IMR-90 (cell line): ENCODE measurements around the gene RPL35. TPM values are rescaled to one million over a fixed set of nuclear protein-coding genes. Genes with fewer than 3 reads are reported as not detected.

Experiments used
- ATAC-seq: fragments of 200-7000 bp; cut with Tn5 transposase; 2 replicates; pipeline ENCODE4 v1.9.1; 2020; ENCODE audit warnings: low read depth, mild to moderate bottlenecking, moderate library complexity
- BruUV-seq: library from RNA; stranded (reverse); fragments of 400-500 nt; replicated peaks from 2 replicates; lab custom pipeline; 2021; lab: Mats Ljungman, UMichigan
- CTCF ChIA-PET: fragments of 300-600 bp; formaldehyde crosslinking; extraction: SDS; loops from one replicate; lab custom pipeline; 2021; ENCODE audit warnings: antibody characterized with exemption; lab: Yijun Ruan, JAX
- POLR2A ChIA-PET: fragments of 300-600 bp; sonication (Branson Sonifier 250); formaldehyde crosslinking; loops from one replicate; lab custom pipeline; 2022; ENCODE audit warnings: antibody characterized with exemption; ENCODE audit not compliant: unreplicated experiment; lab: Charles Lee
- DNase-seq: peaks from one replicate; pipeline ENCODE4 v3.0.0; 2013
- H2AFZ ChIP-seq: replicated peaks from 2 replicates; pipeline ENCODE3; 2013; ENCODE audit warnings: low read length, mild to moderate bottlenecking; ENCODE audit not compliant: poor library complexity
- H2AK5ac ChIP-seq: 2 replicates; pipeline ENCODE4 v1.6.1; 2013; ENCODE audit warnings: low read depth, low read length, inconsistent platforms
- H2AK9ac ChIP-seq: replicated peaks from 2 replicates; pipeline ENCODE3; 2013; ENCODE audit warnings: mild to moderate bottlenecking, low read depth, low read length, moderate library complexity; ENCODE audit not compliant: poor library complexity
- H2BK120ac ChIP-seq: 2 replicates; pipeline ENCODE4 v1.6.1; 2013; ENCODE audit warnings: low read depth, low read length, inconsistent platforms
- H2BK15ac ChIP-seq: 3 replicates; pipeline ENCODE4 v1.6.1; 2013; ENCODE audit warnings: low read depth, low read length, inconsistent platforms
- H2BK20ac ChIP-seq: 2 replicates; pipeline ENCODE4 v1.6.1; 2013; ENCODE audit warnings: low read depth, mild to moderate bottlenecking, inconsistent platforms, low read length, moderate library complexity
- H2BK5ac ChIP-seq: 2 replicates; pipeline ENCODE4 v1.6.1; 2013; ENCODE audit warnings: mild to moderate bottlenecking, low read depth, low read length, inconsistent platforms; ENCODE audit not compliant: poor library complexity, severe bottlenecking
- H3K14ac ChIP-seq: replicated peaks from 2 replicates; pipeline ENCODE4 v1.6.1; 2013; ENCODE audit warnings: low read depth, low read length, inconsistent platforms
- H3K18ac ChIP-seq: 2 replicates; pipeline ENCODE4 v1.6.1; 2013; ENCODE audit warnings: low read depth, low read length, control low read depth
- H3K23ac ChIP-seq: 2 replicates; pipeline ENCODE4 v1.6.1; 2013; ENCODE audit warnings: low read depth, low read length, inconsistent platforms
- H3K27ac ChIP-seq: 2 replicates; pipeline ENCODE4 v1.5.1; 2013; ENCODE audit warnings: mild to moderate bottlenecking, control low read depth, low read length; ENCODE audit not compliant: insufficient read depth
- H3K27me3 ChIP-seq: 2 replicates; pipeline ENCODE4 v1.6.1; 2013; ENCODE audit warnings: low read length; ENCODE audit not compliant: control insufficient read depth, insufficient read depth
- H3K36me3 ChIP-seq: 2 replicates; pipeline ENCODE4 v1.6.1; 2013; ENCODE audit warnings: low read length, mixed read lengths; ENCODE audit not compliant: control insufficient read depth, insufficient read depth
- H3K4ac ChIP-seq: 2 replicates; pipeline ENCODE4 v1.6.1; 2013; ENCODE audit warnings: low read depth, low read length, inconsistent platforms
- H3K4me1 ChIP-seq: 2 replicates; pipeline ENCODE4 v1.6.1; 2013; ENCODE audit warnings: low read length, mixed read lengths; ENCODE audit not compliant: control insufficient read depth, insufficient read depth
- H3K4me2 ChIP-seq: 2 replicates; pipeline ENCODE4 v1.6.1; 2013; ENCODE audit warnings: low read depth, mild to moderate bottlenecking, control low read depth, low read length, moderate library complexity
- H3K4me3 ChIP-seq: 2 replicates; pipeline ENCODE4 v1.5.1; 2013; ENCODE audit warnings: low read depth, mild to moderate bottlenecking, control low read depth, low read length, moderate library complexity; ENCODE audit not compliant: insufficient read depth
- H3K56ac ChIP-seq: 2 replicates; pipeline ENCODE4 v1.6.1; 2013; ENCODE audit warnings: low read length, inconsistent platforms; ENCODE audit not compliant: insufficient read depth; ENCODE audit errors: extremely low read depth
- H3K79me1 ChIP-seq, 2 experiments: 2 replicates each; pipeline ENCODE4 v1.6.1; 2013; ENCODE audit warnings: low read length in 2 of 2, inconsistent platforms in 1 of 2, low read depth in 1 of 2
- H3K9ac ChIP-seq: 2 replicates; pipeline ENCODE4 v1.6.1; 2013; ENCODE audit warnings: low read depth, low read length, control low read depth
- H3K9me1 ChIP-seq: 2 replicates; pipeline ENCODE4 v1.6.1; 2013; ENCODE audit warnings: low read length, inconsistent platforms; ENCODE audit not compliant: insufficient read depth
- H3K9me3 ChIP-seq: 2 replicates; pipeline ENCODE4 v1.6.1; 2013; ENCODE audit warnings: low read length; ENCODE audit not compliant: control insufficient read depth, insufficient read depth
- H4K20me1 ChIP-seq: 2 replicates; pipeline ENCODE4 v1.6.1; 2013; ENCODE audit warnings: low read length, inconsistent platforms; ENCODE audit not compliant: insufficient read depth
- H4K5ac ChIP-seq: 2 replicates; pipeline ENCODE4 v1.6.1; 2013; ENCODE audit warnings: mild to moderate bottlenecking, low read depth, low read length, control low read depth
- H4K8ac ChIP-seq, 2 experiments: 2 replicates each; pipeline ENCODE4 v1.6.1; 2013; ENCODE audit warnings: low read depth in 2 of 2, low read length in 2 of 2, control low read depth in 1 of 2, inconsistent platforms in 1 of 2
- H4K91ac ChIP-seq: 2 replicates; pipeline ENCODE4 v1.6.1; 2013; ENCODE audit warnings: low read depth, low read length, inconsistent platforms; ENCODE audit not compliant: insufficient read depth
- BHLHE40 ChIP-seq: fragments of 150-350 bp; IDR thresholded peaks from 2 replicates; pipeline ENCODE4 v1.6.1; 2016; ENCODE audit warnings: mild to moderate bottlenecking, low read depth, low read length
- CEBPB ChIP-seq: IDR thresholded peaks from 2 replicates; pipeline ENCODE4 v1.6.1; 2012; ENCODE audit warnings: low read depth, low read length, improper control_type of control experiment
- CHD1 ChIP-seq: IDR thresholded peaks from 2 replicates; pipeline ENCODE4 v1.6.1; 2012; ENCODE audit warnings: low read depth, low read length, improper control_type of control experiment
- CTCF ChIP-seq: conservative IDR thresholded peaks from 2 replicates; pipeline ENCODE4 v1.5.1; 2012; ENCODE audit warnings: mild to moderate bottlenecking, low read depth, low read length, improper control_type of control experiment
- ELK1 ChIP-seq: fragments of 150-350 bp; IDR thresholded peaks from 2 replicates; pipeline ENCODE4 v1.6.1; 2016; ENCODE audit warnings: low read depth, mild to moderate bottlenecking, low read length, moderate library complexity, borderline replicate concordance
- FOS ChIP-seq: fragments of 150-350 bp; IDR thresholded peaks from 2 replicates; pipeline ENCODE4 v1.6.1; 2016; ENCODE audit warnings: low read depth, low read length
- MAFK ChIP-seq: IDR thresholded peaks from 2 replicates; pipeline ENCODE4 v1.6.1; 2012; ENCODE audit warnings: low read depth, low read length, improper control_type of control experiment
- MAZ ChIP-seq: IDR thresholded peaks from 2 replicates; pipeline ENCODE4 v1.6.1; 2012; ENCODE audit warnings: low read depth, mild to moderate bottlenecking, low read length, improper control_type of control experiment, moderate library complexity, borderline replicate concordance
- MXI1 ChIP-seq: IDR thresholded peaks from 2 replicates; pipeline ENCODE4 v1.6.1; 2012; ENCODE audit warnings: low read depth, mild to moderate bottlenecking, low read length, moderate library complexity, borderline replicate concordance
- NFE2L2 ChIP-seq: fragments of 150-350 bp; IDR thresholded peaks from 2 replicates; pipeline ENCODE4 v1.6.1; 2016; ENCODE audit warnings: low read depth, mild to moderate bottlenecking, low read length
- POLR2A ChIP-seq: IDR thresholded peaks from 2 replicates; pipeline ENCODE4 v1.6.1; 2012; ENCODE audit warnings: mild to moderate bottlenecking, low read depth, low read length
- RAD21 ChIP-seq: IDR thresholded peaks from 2 replicates; pipeline ENCODE4 v1.6.1; 2012; ENCODE audit warnings: low read length, improper control_type of control experiment
- RCOR1 ChIP-seq: IDR thresholded peaks from 2 replicates; pipeline ENCODE4 v1.6.1; 2012; ENCODE audit warnings: mild to moderate bottlenecking, low read length, improper control_type of control experiment; ENCODE audit not compliant: insufficient replicate concordance
- RFX5 ChIP-seq: IDR thresholded peaks from 2 replicates; pipeline ENCODE4 v1.8.0; 2012; ENCODE audit warnings: low read depth, mild to moderate bottlenecking, low read length, moderate library complexity
- SMC3 ChIP-seq: fragments of 150-350 bp; IDR thresholded peaks from 2 replicates; pipeline ENCODE4 v1.6.1; 2016; ENCODE audit warnings: low read depth, mild to moderate bottlenecking, antibody characterized with exemption, low read length, moderate library complexity
- USF2 ChIP-seq: fragments of 150-350 bp; IDR thresholded peaks from 2 replicates; pipeline ENCODE4 v1.6.1; 2017; ENCODE audit warnings: mild to moderate bottlenecking, antibody characterized with exemption, low read length, low read depth
- WGBS, 2 experiments: methylation state at CpG; one replicate each; pipeline versions ENCODE4 v1.1.5 to v1.1.7; 2013; ENCODE audit warnings: missing lambda C conversion rate in 2 of 2; ENCODE audit not compliant: insufficient read length in 1 of 2; ENCODE audit errors: extremely low coverage in 2 of 2; 5-methylcytosine and 5-hydroxymethylcytosine counted together
- dilution Hi-C: fragments of 300-500 bp; cut with HindIII; formaldehyde crosslinking; loops from one replicate; pipeline ENCODE4 v1.14.3; 2018; ENCODE audit warnings: low sequenced_read_pairs; ENCODE audit not compliant: unreplicated experiment
- in situ Hi-C: fragments of 300-500 bp; cut with MboI; formaldehyde crosslinking; loops from 3 replicates; pipeline ENCODE4 v1.14.3; 2019; ENCODE audit warnings: low sequenced_read_pairs, inconsistent platforms, mixed read lengths
- intact Hi-C: fragments of 100-400 bp; cut with micrococcal nuclease; formaldehyde crosslinking; loops from 2 replicates; pipeline ENCODE4 v1.10.0; 2022
- polyA plus RNA-seq, 3 experiments: library from polyadenylated mRNA; depleted of rRNA; stranded (reverse); fragments of >200 nt; gene quantifications; 2 replicates each; pipeline ENCODE4 v1.2.3, GENCODE V29; 2012; ENCODE audit warnings: low replicate concordance in 1 of 3
- total RNA-seq: library from RNA; depleted of rRNA; stranded (reverse); fragments of >200 nt; gene quantifications from 2 replicates; pipeline ENCODE4 v1.2.3, GENCODE V29; 2012

Gene RPL35
- total and polyA plus RNA-seq, 2 of the 4 experiments (the other 2 are of a cell fraction): 881 to 1,650 TPM

- TF ChIP-seq RFX5 (no peak), FOS (no peak), BHLHE40 (no peak), MXI1 (no peak), RCOR1 (no peak), MAZ (no peak), ELK1 (no peak), POLR2A (no peak), RAD21 (peak; percentile 3; the same call in 1 of the 2 replicates), CHD1 (no peak), MAFK (no peak), CEBPB (no peak), CTCF (peak; percentile 39; the same call in 1 of the 2 replicates), USF2 (no peak), NFE2L2 (no peak), SMC3 (peak; percentile 10; the same call in 1 of the 2 replicates)
- Histone ChIP-seq H3K27me3 (no peaks in the 10 kb centered on the region), H2BK15ac (no peak overlapping the region), H2AK9ac (peak overlapping the region; percentile 5), H2AK5ac (no peak overlapping the region; the same call in 1 of the 2 replicates), H3K56ac (no peak overlapping the region), H2AFZ (no peak overlapping the region), H2BK20ac (no peak overlapping the region), H3K4me1 (peaks cover 2% of the 10 kb centered on the region), H2BK120ac (no peak overlapping the region), H3K9me1 (no peaks in the 10 kb centered on the region), H3K14ac (no peak overlapping the region), H4K5ac (no peak overlapping the region), H4K8ac (no peak overlapping the region), H3K79me1 (no peaks in the 10 kb centered on the region), H3K9ac (no peak overlapping the region), H2BK5ac (no peak overlapping the region), H3K4me2 (no peak overlapping the region), H3K4me3 (no peak overlapping the region), H4K91ac (no peak overlapping the region), H3K36me3 (no peaks in the 10 kb centered on the region), H4K20me1 (no peaks in the 10 kb centered on the region), H3K23ac (no peak overlapping the region), H3K27ac (no peak overlapping the region), H3K4ac (no peak overlapping the region), H3K9me3 (no peaks in the 10 kb centered on the region), H3K18ac (no peak overlapping the region)
- BruUV-seq: no TSS peak
- ChIA-PET POLR2A (no interaction called here), CTCF (interaction anchor here (0.6 to 1.6 kb wide), 9 partner anchors 9 to 289 kb away, joined by 3 to 16 read pairs (median 5); partner anchors contain the start of genes NR6A1 and WDR38)
- WGBS, 2 experiments: 78% methylated on average over 5 of the region's 18 CpGs; no CpG with 5 or more reads in 1 of the 2 experiments
- ATAC-seq: no peak; the same call in 1 of the 2 replicates
- dilution Hi-C loops: no loop called here
- in situ Hi-C loops: no loop called here
- DNase-seq: no peak
- intact Hi-C loops: no loop called here
Measured at GRCh38 chr9:124840300-124840833, 21.4 kb downstream of the RPL35 start.
